BE2C (cell line): Measurements from ENCODE around the gene ZNF32. TPM values are rescaled to one million over a fixed set of nuclear protein-coding genes. Genes with fewer than 3 reads are reported as not detected.

ENCODE experiments used
- DNase-seq: peaks from one replicate; pipeline ENCODE4 v3.0.0-alpha.2; 2020
- H3K27me3 ChIP-seq: fragments of 250-450 bp; sonication (Bioruptor Pico); 2 replicates; pipeline ENCODE4 v1.5.1; 2020; ENCODE audit warnings: mild to moderate bottlenecking
- H3K36me3 ChIP-seq: fragments of 250-450 bp; sonication (Bioruptor Pico); 2 replicates; pipeline ENCODE4 v1.5.1; 2020; ENCODE audit warnings: mild to moderate bottlenecking
- H3K4me1 ChIP-seq: fragments of 250-450 bp; sonication (Bioruptor Pico); 2 replicates; pipeline ENCODE4 v1.5.1; 2020
- H3K4me3 ChIP-seq: 2 replicates; pipeline ENCODE4 v1.5.1; 2011; ENCODE audit warnings: low read depth, low read length
- H3K9me3 ChIP-seq: fragments of 250-450 bp; sonication (Bioruptor Pico); 2 replicates; pipeline ENCODE4 v1.5.1; 2020
- CTCF ChIP-seq: IDR thresholded peaks from 2 replicates; pipeline ENCODE4 v1.5.1; 2012; ENCODE audit warnings: mild to moderate bottlenecking, low read depth, low read length
- polyA plus RNA-seq: library from polyadenylated mRNA; unstranded; fragments of >200 nt; gene quantifications from one replicate; pipeline ENCODE4 v1.2.1, GENCODE V29; 2012; ENCODE audit warnings: low read depth, missing spikeins; ENCODE audit not compliant: insufficient read length, insufficient read depth

ZNF32 gene
- 39.7 TPM for polyA plus RNA-seq

- peaks cover 11% of the 10 kb centered on the region for H3K36me3 ChIP-seq
- no peaks in the 10 kb centered on the region for H3K27me3 ChIP-seq
- H3K4me3 ChIP-seq, result peak within 1 kb of the TSS; percentile 76
- no peak for TF ChIP-seq CTCF
- peak; percentile 86 for DNase-seq
- H3K9me3 ChIP-seq, result peaks cover 7% of the 10 kb centered on the region
- no peaks in the 10 kb centered on the region for H3K4me1 ChIP-seq
Measured at GRCh38 chr10:43648398-43649184, at the start of gene ZNF32. ZNF32 (minus strand) TSS chr10:43648881; CDS start chr10:43646133, 2,748 bp downstream.

GRCh38 chr10:43698156-43698555 is 49.5 kb upstream of the ZNF32 start:
- H3K36me3 ChIP-seq, result no peaks in the 10 kb centered on the region
- no peak for DNase-seq
- H3K27me3 ChIP-seq, result no peaks in the 10 kb centered on the region
- H3K9me3 ChIP-seq, result no peaks in the 10 kb centered on the region
- H3K4me3 ChIP-seq, result no peak overlapping the region
- H3K4me1 ChIP-seq, result no peaks in the 10 kb centered on the region
- TF ChIP-seq CTCF, result no peak

GRCh38 chr10:43696909-43697483 is 48.3 kb upstream of the ZNF32 start:
- Histone ChIP-seq H3K9me3 (no peaks in the 10 kb centered on the region), H3K4me3 (no peak overlapping the region), H3K36me3 (no peaks in the 10 kb centered on the region), H3K27me3 (no peaks in the 10 kb centered on the region), H3K4me1 (no peaks in the 10 kb centered on the region)
- TF ChIP-seq CTCF, result no peak
- no peak for DNase-seq

DNA sequence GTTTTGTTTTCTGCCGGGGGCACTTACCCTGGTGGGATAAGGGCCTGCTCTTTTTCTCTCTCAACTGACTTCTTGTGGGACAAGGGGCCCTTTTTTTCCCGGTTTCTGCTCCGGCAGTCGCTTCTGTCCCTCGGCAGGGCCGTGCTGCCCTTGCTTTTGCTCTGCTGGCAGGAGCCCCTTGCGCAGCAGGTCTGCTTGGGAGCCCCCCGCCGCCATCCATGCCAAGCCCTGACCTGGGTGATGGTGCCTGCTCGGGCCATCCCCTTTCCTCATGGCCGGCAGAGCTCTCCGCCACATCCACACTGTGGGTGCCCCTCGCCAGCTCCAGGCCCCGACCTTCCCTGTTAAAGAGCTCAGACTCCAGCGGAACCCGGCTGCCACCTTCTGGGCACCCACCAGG is 47.0 kb upstream of the ZNF32 start:
- H3K4me1 ChIP-seq, result no peaks in the 10 kb centered on the region
- no peak for DNase-seq
- H3K4me3 ChIP-seq, result no peak overlapping the region
- H3K27me3 ChIP-seq, result no peaks in the 10 kb centered on the region
- H3K9me3 ChIP-seq, result no peaks in the 10 kb centered on the region
- no peak for TF ChIP-seq CTCF
- no peaks in the 10 kb centered on the region for H3K36me3 ChIP-seq

- Histone ChIP-seq H3K36me3 (no peaks in the 10 kb centered on the region), H3K4me3 (no peak overlapping the region), H3K4me1 (no peaks in the 10 kb centered on the region), H3K27me3 (no peaks in the 10 kb centered on the region), H3K9me3 (no peaks in the 10 kb centered on the region)
- TF ChIP-seq CTCF, result no peak
- no peak for DNase-seq
Measured at GRCh38 chr10:43695321-43695720, 46.6 kb upstream of the ZNF32 start.

GRCh38 chr10:43694526-43694925 is 45.8 kb upstream of the ZNF32 start:
- H3K27me3 ChIP-seq, result no peaks in the 10 kb centered on the region

More at GRCh38 chr10:43694526-43694925, 45.8 kb upstream of the ZNF32 start:
- TF ChIP-seq CTCF, result no peak
- no peak for DNase-seq
- no peaks in the 10 kb centered on the region for H3K36me3 ChIP-seq
- H3K4me1 ChIP-seq, result no peaks in the 10 kb centered on the region
- no peaks in the 10 kb centered on the region for H3K9me3 ChIP-seq
- no peak overlapping the region for H3K4me3 ChIP-seq
